HepG2 (cell line): ENCODE measurements around the gene SLC44A4. TPM values are rescaled to one million over a fixed set of nuclear protein-coding genes. Genes with fewer than 3 reads are reported as not detected.

Source experiments
- GMEB1 ChIP-seq: sonication (generic); formaldehyde crosslinking; IDR thresholded peaks from 2 replicates; pipeline ENCODE4 v1.5.1; 2020; ENCODE audit warnings: missing genetic modification reagents, mild to moderate bottlenecking, borderline replicate concordance
- HNF4A ChIP-seq: sonication (generic); formaldehyde crosslinking; IDR thresholded peaks from 2 replicates; pipeline ENCODE4 v1.4.0; 2020; ENCODE audit warnings: missing genetic modification reagents
- IRF2 ChIP-seq: IDR thresholded peaks from 2 replicates; pipeline ENCODE4 v1.6.1; 2018; ENCODE audit warnings: missing genetic modification reagents, missing compliant biosample characterization
- KDM1A ChIP-seq: IDR thresholded peaks from 2 replicates; pipeline ENCODE4 v1.6.1; 2016; ENCODE audit warnings: missing compliant biosample characterization
- KLF6 ChIP-seq: IDR thresholded peaks from 2 replicates; pipeline ENCODE4 v1.8.0; 2016; ENCODE audit warnings: missing biosample characterization, missing genetic modification reagents
- MTF1 ChIP-seq: sonication (generic); formaldehyde crosslinking; IDR thresholded peaks from 2 replicates; pipeline ENCODE4 v1.5.0; 2020; ENCODE audit warnings: missing genetic modification reagents
- NR2F1 ChIP-seq, 2 experiments: fragments of 450-650 bp in 1 of 2; formaldehyde crosslinking in 1 of 2; IDR thresholded peaks; 2 replicates each; pipeline versions ENCODE4 v1.5.0 to v1.6.1; 2016 to 2020; ENCODE audit warnings: mild to moderate bottlenecking in 1 of 2, missing compliant biosample characterization in 1 of 2, missing genetic modification reagents in 1 of 2, moderate library complexity in 1 of 2
- SALL2 ChIP-seq: sonication (generic); formaldehyde crosslinking; IDR thresholded peaks from 2 replicates; pipeline ENCODE4 v1.8.1; 2023; ENCODE audit warnings: mild to moderate bottlenecking, missing genetic modification reagents, inconsistent platforms
- TAF1 ChIP-seq: sonication (generic); formaldehyde crosslinking; IDR thresholded peaks from 2 replicates; pipeline ENCODE4 v1.4.0; 2020; ENCODE audit warnings: missing genetic modification reagents
- TFDP2 ChIP-seq: sonication (generic); formaldehyde crosslinking; IDR thresholded peaks from 2 replicates; pipeline ENCODE4 v1.4.0; 2020; ENCODE audit warnings: missing genetic modification reagents
- ZBTB26 ChIP-seq: IDR thresholded peaks from 2 replicates; pipeline ENCODE4 v1.6.1; 2016; ENCODE audit warnings: missing compliant biosample characterization, missing genetic modification reagents, borderline replicate concordance
- ZFP37 ChIP-seq: sonication (generic); formaldehyde crosslinking; IDR thresholded peaks from 2 replicates; pipeline ENCODE4 v1.4.0; 2020; ENCODE audit warnings: missing genetic modification reagents, borderline replicate concordance
- ZMYM3 ChIP-seq: sonication (generic); formaldehyde crosslinking; IDR thresholded peaks from 2 replicates; pipeline ENCODE4 v1.5.1; 2020; ENCODE audit warnings: mild to moderate bottlenecking, missing genetic modification reagents
- ZNF556 ChIP-seq: sonication (generic); formaldehyde crosslinking; IDR thresholded peaks from 2 replicates; pipeline ENCODE4 v1.4.0; 2020; ENCODE audit warnings: mild to moderate bottlenecking, missing genetic modification reagents, borderline replicate concordance
- ZNF558 ChIP-seq: sonication (generic); formaldehyde crosslinking; IDR thresholded peaks from 2 replicates; pipeline ENCODE4 v1.9.0; 2022; ENCODE audit warnings: mild to moderate bottlenecking, missing genetic modification reagents, borderline replicate concordance
- ZNF670 ChIP-seq: sonication (generic); formaldehyde crosslinking; IDR thresholded peaks from 2 replicates; pipeline ENCODE4 v1.8.0; 2022; ENCODE audit warnings: mild to moderate bottlenecking, missing genetic modification reagents, borderline replicate concordance
- ZNF747 ChIP-seq: sonication (generic); formaldehyde crosslinking; IDR thresholded peaks from 2 replicates; pipeline ENCODE4 v1.8.1; 2023; ENCODE audit warnings: missing genetic modification reagents, mild to moderate bottlenecking, borderline replicate concordance
- polyA plus RNA-seq, 8 experiments: library from polyadenylated mRNA; depleted of rRNA in 3 of 8; stranded (reverse) in 7 of 8; unstranded in 1 of 8; fragments of >200 nt; fragmentation: Illumina TruSeq in 4 of 8; extraction: Trizol in 4 of 8; gene quantifications; 2 replicates each; pipeline versions ENCODE4 v1.2.1 to v1.2.3, GENCODE V29; 2011 to 2016; ENCODE audit warnings: low read depth in 4 of 8, missing spikeins in 1 of 8, mixed read lengths in 1 of 8; ENCODE audit not compliant: insufficient read depth in 1 of 8
- total RNA-seq, 5 experiments: library from RNA; depleted of rRNA; stranded (reverse); fragments of >200 nt; fragmentation: Illumina TruSeq; extraction: Trizol; gene quantifications; 2 replicates each; pipeline ENCODE4 v1.2.3, GENCODE V29; 2016; ENCODE audit warnings: low read depth in 1 of 5

Gene SLC44A4
- total and polyA plus RNA-seq, 2 of the 13 experiments (the other 11 are each of a cell fraction or from before 2014, with no cell fraction given), result 3.5 to 5.9 TPM

- TF ChIP-seq ZNF670 (CRISPR knock-in tag) (peak; percentile 78), TAF1 (CRISPR knock-in tag) (peak; percentile 50; the same call in 1 of the 2 replicates), MTF1 (CRISPR knock-in tag) (no peak), ZFP37 (CRISPR knock-in tag) (no peak), ZNF747 (CRISPR knock-in tag) (peak; percentile 72; the same call in 1 of the 2 replicates), ZBTB26 (CRISPR knock-in tag) (peak; percentile 91), HNF4A (CRISPR knock-in tag) (peak; percentile 98), KLF6 (CRISPR knock-in tag) (peak; percentile 53; the same call in 1 of the 2 replicates), TFDP2 (CRISPR knock-in tag) (peak; percentile 45; the same call in 1 of the 2 replicates), ZNF556 (CRISPR knock-in tag) (0 out of 2 replicates have a peak, but pooled peaks have one; percentile 11), ZMYM3 (peak; percentile 80), NR2F1 (CRISPR knock-in tag; IDR thresholded peaks at IDR 0.05) (peak; percentile 95), SALL2 (peak; percentile 86; the same call in 1 of the 2 replicates), IRF2 (peak; percentile 73), ZNF558 (CRISPR knock-in tag) (peak; percentile 42; the same call in 1 of the 2 replicates), KDM1A (peak; percentile 72; the same call in 1 of the 2 replicates), GMEB1 (CRISPR knock-in tag) (peak; percentile 61; the same call in 1 of the 2 replicates)
These were observed 13.3 kb downstream of the SLC44A4 start (continued) for GRCh38 chr6:31865205-31866118.
